Inferior parietal cortex (tissue), 1 donor: ENCODE data around the gene ZNF581.

Source experiments
- DNase-seq: peaks from one replicate; pipeline ENCODE4 v3.0.0-alpha.2; 2016; ENCODE audit errors: extremely low spot score

ZNF581 gene

DNA sequence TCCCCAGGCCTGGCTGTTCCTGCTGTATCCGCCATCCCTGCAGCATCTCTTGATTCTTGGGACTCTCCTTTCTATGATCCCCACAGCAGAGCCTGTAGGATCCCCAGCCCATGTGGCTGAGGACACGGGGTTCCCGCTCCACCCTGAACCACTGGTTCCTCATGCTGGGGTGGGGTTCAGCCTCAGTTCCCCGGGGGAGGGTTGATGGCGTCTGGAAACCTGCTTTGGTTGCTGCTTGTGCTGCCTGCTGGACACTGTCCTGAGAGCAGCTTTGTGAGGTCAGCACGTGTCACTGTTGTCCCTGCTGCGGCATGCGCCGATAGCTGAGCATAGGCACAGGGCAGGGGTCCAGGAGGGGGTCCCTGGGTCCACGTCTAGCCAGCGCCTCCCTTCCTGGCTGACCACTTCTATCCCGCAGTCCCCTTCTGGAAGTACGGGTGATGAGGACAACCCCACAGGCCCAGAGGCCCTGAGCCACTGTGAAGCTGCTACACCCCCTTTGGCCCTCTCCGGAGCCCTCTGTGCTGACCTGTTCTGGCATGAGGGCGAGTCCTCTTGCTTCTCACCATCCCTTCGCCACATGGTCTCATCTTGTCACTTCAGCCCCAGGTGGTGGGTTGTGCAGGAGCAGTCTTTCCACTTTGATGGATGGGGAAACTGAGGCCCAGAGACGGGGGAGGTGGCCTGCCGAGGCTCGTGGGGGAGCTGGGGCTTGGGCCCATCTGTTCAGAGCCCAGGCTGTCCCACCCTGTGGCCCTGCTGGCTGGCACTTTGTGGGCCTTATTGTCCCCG, 37.1 kb downstream of the ZNF581 start:
- DNase-seq = no peak

DNA sequence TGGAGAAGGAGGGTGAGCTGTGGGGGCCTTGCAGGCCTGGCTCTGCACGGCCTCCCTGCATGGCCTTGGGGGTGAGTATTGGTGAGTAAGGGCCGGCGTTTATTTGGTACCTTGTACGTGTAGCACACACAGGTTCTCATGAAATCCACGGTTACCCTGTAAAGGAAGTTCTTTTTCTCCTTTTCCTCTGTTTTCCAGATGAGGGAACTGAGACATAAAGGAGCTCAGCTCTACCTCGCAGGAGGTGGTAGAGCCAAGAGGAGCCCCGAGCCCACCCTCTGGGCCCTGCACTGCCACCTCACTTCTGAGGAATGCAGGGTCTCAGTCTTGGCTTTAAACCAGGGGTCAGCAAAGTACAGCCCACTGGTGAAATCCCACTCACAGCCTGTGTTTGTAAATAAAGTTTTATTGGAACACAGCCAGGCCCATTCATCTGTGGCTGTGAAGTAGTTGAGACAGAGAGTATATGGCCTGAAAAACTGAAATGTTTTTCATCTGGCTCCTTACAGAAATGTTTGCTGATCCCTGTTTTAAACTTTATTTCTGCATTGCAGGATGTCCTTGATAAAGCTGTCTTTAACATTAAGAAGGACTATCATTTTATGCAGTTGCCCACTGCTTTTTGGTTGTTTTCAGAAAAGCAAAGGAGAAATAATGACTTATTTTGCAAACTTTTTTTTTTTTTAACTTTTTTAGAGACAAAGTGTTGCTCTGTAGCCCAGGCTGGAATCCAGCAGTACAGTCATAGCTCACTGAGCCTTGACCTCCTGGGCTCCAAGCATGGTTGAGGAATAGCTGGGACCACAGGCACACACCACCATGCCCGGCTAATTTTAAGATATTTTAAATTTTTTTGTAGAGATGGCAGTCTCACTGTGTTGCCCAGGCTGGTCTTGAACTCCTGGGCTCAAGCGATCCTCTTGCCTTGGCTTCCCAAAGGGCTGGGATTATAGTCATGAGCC, 38.0 kb downstream of the ZNF581 start:
- DNase-seq = no peak

DNA sequence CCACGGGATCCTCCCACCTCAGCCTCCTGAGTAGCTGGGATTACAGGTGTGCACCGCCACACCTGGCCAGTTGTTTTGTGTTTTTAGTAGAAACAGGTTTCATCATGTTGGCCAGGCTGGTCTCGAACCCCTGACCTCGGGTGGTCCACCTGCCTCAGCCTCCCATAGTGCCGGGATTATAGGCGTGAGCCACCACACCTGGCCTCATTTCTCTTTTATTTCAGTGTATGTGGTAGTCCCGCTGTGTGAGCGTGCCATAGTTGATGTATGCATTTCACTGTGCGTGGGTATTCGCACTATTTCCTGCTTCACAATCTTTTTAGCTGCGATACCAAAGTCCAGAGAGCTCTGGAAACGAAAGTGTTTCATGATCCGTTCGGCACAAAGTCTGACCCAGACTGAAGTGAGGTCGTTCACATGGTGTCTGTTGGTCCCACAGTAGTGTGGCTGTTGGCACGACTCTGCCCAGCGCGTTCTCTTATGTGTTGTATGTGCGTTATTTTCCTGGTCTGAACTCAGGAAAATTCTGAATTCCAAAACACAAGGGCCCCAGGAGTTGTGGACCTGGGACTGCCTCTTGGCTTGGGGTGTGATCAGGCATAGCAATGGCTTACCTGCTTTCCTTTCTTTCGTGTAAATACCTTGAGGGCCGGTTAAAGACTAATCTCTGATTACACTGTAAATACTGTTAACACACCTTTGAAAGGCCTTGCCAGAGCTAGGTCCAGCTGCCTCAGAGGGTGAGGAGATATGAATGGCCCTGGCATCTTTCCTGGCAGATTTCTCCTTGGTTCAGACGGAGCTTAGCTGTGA, 40.2 kb downstream of the ZNF581 start:
- no peak for DNase-seq

- no peak for DNase-seq
Observed at GRCh38 chr19:55684946-55685681, 41.7 kb downstream of the ZNF581 start.

DNA sequence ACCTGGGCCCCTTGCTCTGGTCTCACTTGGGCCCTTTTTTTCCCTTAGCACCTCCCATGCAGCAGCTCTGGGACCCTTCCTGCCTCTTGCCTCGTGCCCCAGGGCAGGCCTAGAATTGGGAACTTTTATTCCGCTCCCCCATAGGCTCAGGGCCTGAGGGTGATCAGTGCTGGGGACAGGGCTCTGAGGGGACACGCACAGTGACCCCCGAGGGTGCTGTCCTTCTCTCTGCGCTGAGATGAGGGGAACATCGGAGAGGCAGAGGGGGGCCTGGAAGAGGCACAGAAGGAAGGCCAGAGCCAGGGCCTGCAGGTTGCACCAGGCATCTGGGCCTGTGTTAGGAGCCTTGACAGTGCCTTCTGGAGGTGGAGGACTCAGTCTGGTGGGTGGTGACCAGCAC, 42.3 kb downstream of the ZNF581 start:
- no peak for DNase-seq

DNA sequence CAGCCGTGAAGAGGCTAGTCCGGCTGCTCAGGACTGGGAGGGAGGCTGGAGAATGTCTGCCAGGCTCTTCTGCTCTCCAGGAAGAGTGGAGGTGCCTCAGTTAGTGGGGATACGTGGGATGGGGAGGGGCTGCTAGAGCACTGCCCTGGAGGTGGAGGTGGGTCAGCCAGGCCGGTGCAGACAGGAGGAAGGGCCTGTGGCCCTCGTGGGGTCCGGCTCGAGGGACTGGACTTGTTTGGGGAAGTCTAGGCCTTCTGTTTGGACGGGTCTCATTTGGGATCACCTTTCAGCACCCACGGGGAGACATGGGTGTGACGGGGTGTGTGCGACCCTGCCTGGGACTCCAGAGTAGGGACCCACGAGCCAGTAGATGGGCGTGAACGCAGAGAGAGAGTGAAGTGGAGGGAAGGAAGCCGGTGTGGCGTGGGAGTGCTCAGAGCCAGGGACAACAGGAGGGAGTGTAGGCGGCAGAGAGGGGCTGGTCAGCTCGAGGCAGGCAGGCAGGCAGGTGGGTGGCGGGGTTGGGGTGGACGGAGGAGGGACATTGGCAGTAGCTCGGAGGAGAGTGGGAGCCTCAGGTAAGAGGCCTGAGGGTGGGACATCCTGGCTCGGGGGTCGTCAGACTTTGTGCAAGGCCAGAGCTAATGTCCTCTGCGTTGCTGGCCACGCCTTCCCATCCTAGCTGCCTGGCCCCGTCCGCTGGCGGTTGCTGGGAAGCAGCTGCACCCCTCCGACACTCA, 43.0 kb downstream of the ZNF581 start:
- DNase-seq = no peak

GRCh38 chr19:55687281-55688201, 44.1 kb downstream of the ZNF581 start:
- no peak for DNase-seq

GRCh38 chr19:55688422-55689218, 45.2 kb downstream of the ZNF581 start:
- no peak for DNase-seq

- DNase-seq = no peak
Observed at GRCh38 chr19:55689411-55690108, 46.1 kb downstream of the ZNF581 start.

- no peak for DNase-seq
Observed at GRCh38 chr19:55690109-55690768, 46.8 kb downstream of the ZNF581 start.

DNA sequence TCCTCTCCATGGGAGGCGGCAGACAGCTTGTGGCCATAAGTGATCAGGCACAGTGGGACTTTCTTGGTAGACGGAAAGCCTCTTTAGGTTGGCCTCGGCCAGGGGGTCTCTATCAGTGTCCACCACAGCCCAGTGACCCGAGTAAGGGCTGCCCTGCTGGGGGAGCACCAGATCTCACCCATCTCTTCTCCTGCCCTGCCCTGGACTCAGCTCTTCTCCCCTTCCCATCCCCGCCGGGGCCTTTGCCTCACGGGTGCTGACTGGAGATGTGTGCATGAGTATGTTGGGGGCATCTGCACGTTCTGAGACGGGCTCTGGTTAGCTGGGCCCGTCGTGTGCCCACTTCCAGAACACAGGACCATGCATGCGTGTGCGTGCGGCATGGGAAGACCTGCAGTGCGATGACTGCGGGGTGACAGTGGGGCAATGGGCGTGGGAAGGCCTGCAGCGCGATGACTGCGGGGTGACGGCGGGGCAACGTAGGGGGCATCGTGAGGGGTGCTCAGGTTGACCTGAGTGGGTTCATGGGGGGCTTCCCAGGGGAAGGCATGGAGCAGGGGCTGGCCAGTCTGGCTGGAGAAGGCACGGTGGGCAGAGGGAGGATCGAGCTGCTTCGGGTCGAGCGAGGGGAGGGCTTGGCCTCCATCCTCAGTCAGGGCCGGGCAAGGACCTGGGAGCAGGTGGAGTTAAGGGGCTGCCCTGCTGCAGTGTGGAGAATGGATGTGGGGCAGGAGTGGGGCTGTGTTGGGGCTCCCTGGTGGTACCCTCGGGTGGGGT, 47.5 kb downstream of the ZNF581 start:
- no peak for DNase-seq

- DNase-seq = no peak
Observed at GRCh38 chr19:55691561-55692481, 48.4 kb downstream of the ZNF581 start.

DNA sequence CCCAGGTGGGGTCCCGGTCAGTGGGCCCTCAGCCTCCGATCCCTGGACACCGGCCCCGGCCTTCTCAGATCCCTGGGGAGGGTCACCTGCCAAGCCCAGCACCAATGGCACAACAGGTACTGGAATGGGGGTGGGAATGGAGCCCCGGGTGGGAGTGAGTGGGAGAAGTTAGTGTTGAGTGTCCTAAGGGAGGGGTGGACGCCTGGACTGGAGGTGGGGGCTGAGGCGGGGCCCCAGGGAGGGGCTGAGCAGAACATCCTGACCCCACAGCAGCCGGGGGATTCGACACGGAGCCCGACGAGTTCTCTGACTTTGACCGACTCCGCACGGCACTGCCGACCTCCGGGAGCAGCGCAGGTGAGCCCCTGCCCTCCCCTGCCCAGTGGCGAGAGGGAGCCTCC, 49.2 kb downstream of the ZNF581 start:
- DNase-seq = no peak

- no peak for DNase-seq
Observed at GRCh38 chr19:55693336-55693974, 50.0 kb downstream of the ZNF581 start.

DNA sequence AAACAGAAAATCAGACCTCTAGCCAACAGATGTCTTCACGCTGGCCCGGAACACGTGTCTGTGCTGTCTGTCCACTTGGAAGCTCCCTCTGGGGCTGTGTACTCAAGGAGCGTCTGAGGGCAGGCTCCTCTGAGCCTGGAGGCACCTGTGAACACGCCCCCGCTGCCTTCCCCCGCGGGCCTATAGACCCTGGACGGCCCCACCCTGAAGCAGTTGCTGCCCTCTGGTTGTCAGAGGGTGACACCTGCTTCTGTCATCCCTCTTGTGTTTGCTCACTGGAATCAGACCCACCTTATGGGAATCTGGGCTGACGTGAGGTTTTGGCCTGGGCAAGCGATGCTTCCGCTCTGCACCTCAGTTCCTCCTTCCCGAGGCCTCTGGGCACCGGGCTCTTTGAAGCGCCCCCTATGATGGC, 50.8 kb downstream of the ZNF581 start:
- no peak for DNase-seq
